GM12892 (cell line): ENCODE measurements around the gene BIRC3.

ENCODE experiments used
- POLR2A ChIP-seq: IDR thresholded peaks from 2 replicates; pipeline ENCODE4 v1.6.1; 2011; ENCODE audit warnings: low read depth, low read length, control low read depth
- POLR2AphosphoS5 ChIP-seq: IDR thresholded peaks from 2 replicates; pipeline ENCODE4 v1.6.1; 2011; ENCODE audit warnings: low read depth, low read length, control low read depth
- TAF1 ChIP-seq: IDR thresholded peaks from 2 replicates; pipeline ENCODE4 v1.6.1; 2011; ENCODE audit warnings: low read depth, mild to moderate bottlenecking, control low read depth, low read length, borderline replicate concordance

DNA sequence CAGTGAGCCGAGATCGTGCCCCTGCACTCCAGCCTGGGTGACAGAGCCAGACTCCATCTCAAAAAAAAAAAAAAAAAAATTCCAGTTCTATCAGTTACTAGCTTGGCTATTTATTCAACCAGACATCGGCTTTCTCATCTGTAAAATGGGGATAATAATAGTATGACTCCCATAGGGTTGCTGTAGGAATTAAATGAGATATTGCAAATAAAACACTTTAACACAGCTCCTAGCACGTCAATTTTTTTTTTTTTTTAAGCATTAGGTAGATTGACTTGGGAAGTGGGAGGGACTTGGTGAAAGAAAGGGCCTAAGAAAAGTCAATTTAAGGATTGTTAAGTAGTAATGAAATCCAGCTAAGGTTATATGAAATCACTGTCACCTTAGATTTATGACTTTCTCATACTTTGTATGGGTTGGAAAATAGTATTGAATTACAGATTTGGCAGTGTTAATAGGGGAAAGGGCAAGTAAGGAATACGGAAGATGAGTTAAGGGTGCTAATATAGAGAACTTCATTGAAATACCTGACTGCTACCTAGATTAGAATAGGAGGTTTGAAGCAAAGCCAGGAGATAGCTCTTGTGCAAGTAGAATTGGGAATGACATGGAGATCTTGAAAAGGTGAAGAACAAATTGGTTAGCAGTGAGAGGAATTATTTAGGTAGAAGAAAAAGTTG lies 58.6 kb downstream of the BIRC3 start:
- TF ChIP-seq TAF1, result no peak
- TF ChIP-seq POLR2A, result no peak
- TF ChIP-seq POLR2AphosphoS5, result no peak
